ENCODE data around the gene CPN1. TPM values are rescaled to one million over a fixed set of nuclear protein-coding genes. Genes with fewer than 3 reads are reported as not detected.

The CPN1 gene
- total RNA-seq, 1 experiment from 2014 or later = 24.9 TPM

- H3K27me3 ChIP-seq (replicated peaks; ENCODE audit: control insufficient read depth, insufficient read depth, low read length) = no peaks in the 10 kb centered on the region
- H3K36me3 ChIP-seq (ENCODE audit: control insufficient read depth, insufficient read depth, low read length) = no peaks in the 10 kb centered on the region
- 0 out of 2 replicates have a peak, but pooled peaks cover 11% of the 10 kb centered on the region for H3K4me1 ChIP-seq
- Mint-ChIP-seq H3K4me1 (ENCODE audit: low read depth, unreplicated experiment) (peaks cover 7% of the 10 kb centered on the region), H3K27ac (ENCODE audit: unreplicated experiment) (no peak overlapping the region), H3K27me3 (ENCODE audit: insufficient read depth, unreplicated experiment) (no peaks in the 10 kb centered on the region), H3K9me3 (ENCODE audit: unreplicated experiment) (no peaks in the 10 kb centered on the region), H3K4me3 (ENCODE audit: unreplicated experiment) (no peak overlapping the region), H3K36me3 (ENCODE audit: insufficient read depth, unreplicated experiment) (no peaks in the 10 kb centered on the region)
- no peaks in the 10 kb centered on the region for H3K9me3 ChIP-seq
- H3K4me3 ChIP-seq (ENCODE audit: low read depth, low read length) = no peak overlapping the region
- intact Hi-C loops (cut with micrococcal nuclease; ENCODE audit: unreplicated experiment) = no loop called here
- ChIA-PET POLR2A (no interaction called here), CTCF (interaction anchor here (0.5 to 2.5 kb wide), 20 partner anchors 21 to 1525 kb away, joined by 3 to 16 read pairs (median 4); partner anchors contain the start of genes CPN1 and CUTC)
- no TSS peak for BruUV-seq (replicated peaks)
- DNase-seq = no peak
- no peak for TF ChIP-seq CTCF (IDR thresholded peaks at IDR 0.05; ENCODE audit: insufficient read depth in 1 of 2, low read depth in 1 of 2, low read length in 1 of 2, severe bottlenecking in 1 of 2, unreplicated experiment in 1 of 2)
Measured at GRCh38 chr10:100045592-100045991, 36.1 kb downstream of the CPN1 start.

- no peak for TF ChIP-seq CTCF (IDR thresholded peaks at IDR 0.05; ENCODE audit: insufficient read depth in 1 of 2, low read depth in 1 of 2, low read length in 1 of 2, severe bottlenecking in 1 of 2, unreplicated experiment in 1 of 2)
- DNase-seq = no peak
- intact Hi-C loops (cut with micrococcal nuclease; ENCODE audit: unreplicated experiment) = no loop called here
- H3K9me3 ChIP-seq = no peaks in the 10 kb centered on the region
- peaks cover 17% of the 10 kb centered on the region for H3K4me1 ChIP-seq
- no TSS peak for BruUV-seq (replicated peaks)
- POLR2A ChIA-PET = no interaction called here
- H3K27me3 ChIP-seq (replicated peaks; ENCODE audit: control insufficient read depth, insufficient read depth, low read length) = no peaks in the 10 kb centered on the region
- no peak overlapping the region for H3K4me3 Mint-ChIP-seq (ENCODE audit: unreplicated experiment)
- H3K36me3 Mint-ChIP-seq (ENCODE audit: insufficient read depth, unreplicated experiment) = no peaks in the 10 kb centered on the region
- H3K36me3 ChIP-seq (ENCODE audit: control insufficient read depth, insufficient read depth, low read length) = no peaks in the 10 kb centered on the region
- no peak overlapping the region for H3K4me3 ChIP-seq (ENCODE audit: low read depth, low read length)
- H3K27ac Mint-ChIP-seq (ENCODE audit: unreplicated experiment) = no peak overlapping the region
- H3K27me3 Mint-ChIP-seq (ENCODE audit: insufficient read depth, unreplicated experiment) = no peaks in the 10 kb centered on the region
- H3K4me1 Mint-ChIP-seq (ENCODE audit: low read depth, unreplicated experiment) = peaks cover 12% of the 10 kb centered on the region
- H3K9me3 Mint-ChIP-seq (ENCODE audit: unreplicated experiment) = no peaks in the 10 kb centered on the region
- CTCF ChIA-PET = no interaction called here
Measured at GRCh38 chr10:100043796-100044195, 37.9 kb downstream of the CPN1 start.

GRCh38 chr10:100043344-100043743 lies 38.3 kb downstream of the CPN1 start:
- H3K4me1 ChIP-seq = peaks cover 21% of the 10 kb centered on the region
- Mint-ChIP-seq H3K4me3 (ENCODE audit: unreplicated experiment) (no peak overlapping the region), H3K4me1 (ENCODE audit: low read depth, unreplicated experiment) (peaks cover 15% of the 10 kb centered on the region), H3K27ac (ENCODE audit: unreplicated experiment) (no peak overlapping the region), H3K9me3 (ENCODE audit: unreplicated experiment) (no peaks in the 10 kb centered on the region), H3K36me3 (ENCODE audit: insufficient read depth, unreplicated experiment) (no peaks in the 10 kb centered on the region), H3K27me3 (ENCODE audit: insufficient read depth, unreplicated experiment) (no peaks in the 10 kb centered on the region)
- BruUV-seq (replicated peaks) = no TSS peak
- no peaks in the 10 kb centered on the region for H3K27me3 ChIP-seq (replicated peaks; ENCODE audit: control insufficient read depth, insufficient read depth, low read length)
- intact Hi-C loops (cut with micrococcal nuclease; ENCODE audit: unreplicated experiment) = no loop called here
- DNase-seq = no peak
- CTCF ChIA-PET = no interaction called here
- POLR2A ChIA-PET = no interaction called here
- no peaks in the 10 kb centered on the region for H3K9me3 ChIP-seq
- TF ChIP-seq CTCF (IDR thresholded peaks at IDR 0.05; ENCODE audit: insufficient read depth in 1 of 2, low read depth in 1 of 2, low read length in 1 of 2, severe bottlenecking in 1 of 2, unreplicated experiment in 1 of 2) = no peak
- H3K4me3 ChIP-seq (ENCODE audit: low read depth, low read length) = no peak overlapping the region
- H3K36me3 ChIP-seq (ENCODE audit: control insufficient read depth, insufficient read depth, low read length) = no peaks in the 10 kb centered on the region

Data from Caco-2 (cell line).